ENCODE results near the gene ZNF66.
"Not testable (repeated sequence)": the region's sequence is repeated elsewhere in the genome, so short reads cannot be mapped to it uniquely, and the experiment has no call there.

The ZNF66 gene
- long read RNA-seq, transcript ZNF66-201 (4 exons, 1,745 nt) = major isoform, 6 of 17 reads
- long read RNA-seq, partial matches to known transcripts = 4 of 17 reads
- long read RNA-seq, other reads (novel, unspliced or antisense) = 7 of 17 reads

DNA sequence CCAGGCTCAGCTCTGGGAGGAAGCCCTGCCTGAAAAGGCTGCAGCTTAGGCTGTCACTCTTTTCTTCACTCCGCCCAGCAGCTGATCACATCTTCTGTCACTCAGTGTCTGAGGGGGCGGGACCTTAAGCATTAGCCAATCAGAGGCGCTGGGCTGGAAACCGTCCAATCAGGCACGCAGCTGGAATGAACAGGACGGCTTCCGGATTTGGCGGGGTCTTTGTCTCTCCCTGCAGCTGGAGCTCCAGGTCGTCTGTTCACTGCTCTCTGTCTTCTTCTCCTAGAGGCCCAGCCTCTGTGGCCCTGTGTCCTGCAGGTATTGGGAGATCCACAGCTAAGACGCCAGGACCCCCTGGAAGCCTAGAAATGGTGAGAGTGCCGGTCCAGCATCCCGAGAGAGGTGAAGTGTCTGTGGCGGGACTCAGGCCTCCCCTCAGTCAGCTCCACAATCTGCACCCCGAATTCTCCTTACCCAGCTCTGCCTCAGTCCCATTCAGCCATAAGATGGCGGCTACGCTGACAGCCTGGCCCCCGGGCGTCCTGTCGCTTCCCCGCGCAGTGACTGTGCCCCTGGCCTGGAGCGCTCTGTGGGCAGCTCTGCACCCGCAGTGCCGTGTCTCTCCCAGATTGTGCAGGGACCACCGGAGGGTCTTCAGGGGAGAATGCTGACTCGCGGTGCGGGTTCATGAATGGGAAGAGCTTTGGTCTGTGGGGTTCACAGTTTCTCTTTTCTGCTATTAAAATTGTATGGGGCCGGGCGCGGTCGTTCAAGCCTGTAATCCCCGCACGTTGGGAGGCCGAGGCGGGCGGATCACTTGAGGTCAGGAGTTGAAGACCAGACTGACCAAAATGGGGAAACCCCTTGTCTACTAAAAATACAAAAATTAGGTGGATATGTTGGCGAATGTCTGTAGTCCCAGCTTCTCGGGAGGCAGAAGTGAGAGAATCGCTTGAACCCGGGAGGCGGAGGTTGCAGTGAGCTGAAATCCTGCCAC is at the start of gene ZNF66:
TSS of gene ZNF66 (plus strand) at position 222 of the 994 bp plus-strand sequence. CDS start at position 366, 144 bp downstream.
- peak; percentile 90 to 98 for DNase-seq (ENCODE audit: low read depth in 1 of 2, low spot score in 1 of 2)
- Histone ChIP-seq H3K27me3 (ENCODE audit: insufficient read depth, poor library complexity, severe bottlenecking) (no peaks in the 10 kb centered on the region), H3K27ac (replicated peaks) (peak within 1 kb of the TSS; percentile 85), H3K4me3 (replicated peaks; ENCODE audit: insufficient read depth, low read length) (peak within 1 kb of the TSS; percentile 68)
- TF ChIP-seq SPI1 (IDR thresholded peaks at IDR 0.05; ENCODE audit: borderline replicate concordance, low read depth) (no peak; the same call in 1 of the 2 replicates), POLR2AphosphoS5 (IDR thresholded peaks at IDR 0.05; ENCODE audit: low read depth) (peak; percentile 82)
- TF ChIP-seq, protein P1, sequence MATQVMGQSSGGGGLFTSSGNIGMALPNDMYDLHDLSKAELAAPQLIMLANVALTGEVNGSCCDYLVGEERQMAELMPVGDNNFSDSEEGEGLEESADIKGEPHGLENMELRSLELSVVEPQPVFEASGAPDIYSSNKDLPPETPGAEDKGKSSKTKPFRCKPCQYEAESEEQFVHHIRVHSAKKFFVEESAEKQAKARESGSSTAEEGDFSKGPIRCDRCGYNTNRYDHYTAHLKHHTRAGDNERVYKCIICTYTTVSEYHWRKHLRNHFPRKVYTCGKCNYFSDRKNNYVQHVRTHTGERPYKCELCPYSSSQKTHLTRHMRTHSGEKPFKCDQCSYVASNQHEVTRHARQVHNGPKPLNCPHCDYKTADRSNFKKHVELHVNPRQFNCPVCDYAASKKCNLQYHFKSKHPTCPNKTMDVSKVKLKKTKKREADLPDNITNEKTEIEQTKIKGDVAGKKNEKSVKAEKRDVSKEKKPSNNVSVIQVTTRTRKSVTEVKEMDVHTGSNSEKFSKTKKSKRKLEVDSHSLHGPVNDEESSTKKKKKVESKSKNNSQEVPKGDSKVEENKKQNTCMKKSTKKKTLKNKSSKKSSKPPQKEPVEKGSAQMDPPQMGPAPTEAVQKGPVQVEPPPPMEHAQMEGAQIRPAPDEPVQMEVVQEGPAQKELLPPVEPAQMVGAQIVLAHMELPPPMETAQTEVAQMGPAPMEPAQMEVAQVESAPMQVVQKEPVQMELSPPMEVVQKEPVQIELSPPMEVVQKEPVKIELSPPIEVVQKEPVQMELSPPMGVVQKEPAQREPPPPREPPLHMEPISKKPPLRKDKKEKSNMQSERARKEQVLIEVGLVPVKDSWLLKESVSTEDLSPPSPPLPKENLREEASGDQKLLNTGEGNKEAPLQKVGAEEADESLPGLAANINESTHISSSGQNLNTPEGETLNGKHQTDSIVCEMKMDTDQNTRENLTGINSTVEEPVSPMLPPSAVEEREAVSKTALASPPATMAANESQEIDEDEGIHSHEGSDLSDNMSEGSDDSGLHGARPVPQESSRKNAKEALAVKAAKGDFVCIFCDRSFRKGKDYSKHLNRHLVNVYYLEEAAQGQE (IDR thresholded peaks at IDR 0.05; ENCODE audit: insufficient replicate concordance, low read depth) = no peak

DNA sequence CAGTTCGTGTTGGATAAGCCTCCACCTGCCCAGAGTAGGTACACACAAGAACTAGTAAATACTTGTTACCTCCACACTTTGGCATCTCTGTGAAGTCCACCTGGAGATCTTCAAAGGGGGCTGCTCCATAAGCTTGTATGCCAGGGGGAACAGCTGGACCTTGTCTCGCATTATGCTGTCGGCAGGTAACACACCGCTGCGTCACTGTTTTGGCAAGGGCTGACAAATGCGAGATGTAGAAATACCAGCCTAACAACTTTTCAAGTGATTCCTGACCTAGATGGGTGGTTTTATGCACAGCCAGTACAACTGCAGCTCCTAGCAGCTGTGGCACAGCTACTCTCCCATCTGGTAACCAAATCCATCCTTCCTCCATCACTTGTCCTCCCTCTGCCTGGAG is 25.9 kb upstream of the ZNF66 start:
- not testable (repeated sequence) for H3K27ac ChIP-seq (replicated peaks); H3K27me3 ChIP-seq (ENCODE audit: insufficient read depth, poor library complexity, severe bottlenecking); H3K4me3 ChIP-seq (replicated peaks; ENCODE audit: insufficient read depth, low read length); DNase-seq (ENCODE audit: low read depth in 1 of 2, low spot score in 1 of 2)

DNA sequence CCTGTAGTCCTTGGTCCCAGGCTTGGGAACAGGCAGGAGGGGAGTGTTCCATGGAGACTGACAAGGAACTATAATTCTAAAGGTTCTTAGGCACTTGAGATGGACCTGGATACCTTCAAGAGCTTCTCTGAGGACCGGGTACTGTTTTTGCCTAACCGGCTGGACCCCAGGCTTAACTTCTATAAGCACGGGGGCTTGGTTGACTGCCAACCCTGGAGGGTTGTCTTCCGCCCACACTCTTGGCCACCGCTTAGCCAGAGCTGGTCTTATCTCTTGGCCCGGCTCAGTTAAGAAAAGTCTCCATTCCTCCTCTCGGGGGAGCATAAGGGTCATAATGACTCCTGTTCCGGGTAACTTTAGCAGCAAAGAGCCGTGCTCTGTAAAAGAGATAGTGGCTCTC is 23.8 kb upstream of the ZNF66 start:
- not testable (repeated sequence) for H3K27ac ChIP-seq (replicated peaks); H3K4me3 ChIP-seq (replicated peaks; ENCODE audit: insufficient read depth, low read length); DNase-seq (ENCODE audit: low read depth in 1 of 2, low spot score in 1 of 2); H3K27me3 ChIP-seq (ENCODE audit: insufficient read depth, poor library complexity, severe bottlenecking)

DNA sequence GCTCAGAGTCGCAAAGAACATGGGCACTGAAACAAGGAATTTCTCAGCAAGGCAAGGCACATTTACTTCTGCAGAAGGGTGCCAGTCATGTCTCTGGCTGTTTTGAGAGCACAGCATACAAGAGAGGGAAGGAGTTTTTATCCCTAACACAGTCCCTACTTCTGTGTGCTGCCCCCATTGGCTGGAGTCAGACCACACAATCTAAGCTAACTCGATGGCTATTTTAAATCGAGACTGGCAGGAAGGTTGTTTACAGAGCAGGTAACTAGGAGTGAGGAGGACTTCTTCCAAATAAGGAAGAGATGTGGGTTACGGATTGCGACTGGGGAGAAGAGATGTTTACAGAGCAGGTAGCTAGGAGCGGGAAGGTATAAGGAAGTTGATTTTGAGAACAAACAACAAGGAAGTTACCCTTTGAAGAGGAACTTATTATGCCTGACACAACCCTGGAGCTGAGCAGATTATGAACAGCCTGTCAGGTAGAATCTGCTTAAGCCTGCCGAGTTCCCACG is 6.8 kb upstream of the ZNF66 start:
- DNase-seq (ENCODE audit: low read depth in 1 of 2, low spot score in 1 of 2) = peak in 1 of 2 experiments; percentile 45
- H3K4me3 ChIP-seq (replicated peaks; ENCODE audit: insufficient read depth, low read length); H3K27me3 ChIP-seq (ENCODE audit: insufficient read depth, poor library complexity, severe bottlenecking); H3K27ac ChIP-seq (replicated peaks): not testable (repeated sequence)

DNA sequence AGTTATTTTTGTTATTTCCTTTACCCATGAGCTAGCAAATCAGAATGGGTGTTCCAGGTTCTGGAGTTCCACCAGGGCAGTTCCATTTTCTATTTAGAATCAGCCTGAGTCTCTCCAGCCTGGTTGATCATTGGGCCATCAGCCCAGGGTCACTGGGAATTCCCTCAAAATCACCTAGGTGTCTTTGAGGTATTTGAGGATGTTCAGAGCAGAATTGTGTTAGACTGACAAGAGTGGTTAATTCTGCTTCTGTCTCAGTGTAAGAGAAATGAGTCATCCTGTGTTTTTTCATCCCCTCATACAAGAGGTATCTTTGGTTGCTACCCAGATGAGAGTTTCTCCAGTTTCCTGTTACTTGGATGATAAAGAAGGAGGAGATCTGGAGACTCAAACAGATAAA is 11.7 kb downstream of the ZNF66 start:
- Histone ChIP-seq H3K27me3 (ENCODE audit: insufficient read depth, poor library complexity, severe bottlenecking) (no peaks in the 10 kb centered on the region), H3K27ac (replicated peaks) (no peak overlapping the region), H3K4me3 (replicated peaks; ENCODE audit: insufficient read depth, low read length) (no peak overlapping the region)
- TF ChIP-seq GABPA (IDR thresholded peaks at IDR 0.05; ENCODE audit: low read depth) (no peak), SPI1 (IDR thresholded peaks at IDR 0.05; ENCODE audit: borderline replicate concordance, low read depth) (no peak), POLR2AphosphoS5 (IDR thresholded peaks at IDR 0.05; ENCODE audit: low read depth) (no peak)
- TF ChIP-seq, protein P1 (IDR thresholded peaks at IDR 0.05; ENCODE audit: insufficient replicate concordance, low read depth) = no peak
- TF ChIP-seq, protein P2, sequence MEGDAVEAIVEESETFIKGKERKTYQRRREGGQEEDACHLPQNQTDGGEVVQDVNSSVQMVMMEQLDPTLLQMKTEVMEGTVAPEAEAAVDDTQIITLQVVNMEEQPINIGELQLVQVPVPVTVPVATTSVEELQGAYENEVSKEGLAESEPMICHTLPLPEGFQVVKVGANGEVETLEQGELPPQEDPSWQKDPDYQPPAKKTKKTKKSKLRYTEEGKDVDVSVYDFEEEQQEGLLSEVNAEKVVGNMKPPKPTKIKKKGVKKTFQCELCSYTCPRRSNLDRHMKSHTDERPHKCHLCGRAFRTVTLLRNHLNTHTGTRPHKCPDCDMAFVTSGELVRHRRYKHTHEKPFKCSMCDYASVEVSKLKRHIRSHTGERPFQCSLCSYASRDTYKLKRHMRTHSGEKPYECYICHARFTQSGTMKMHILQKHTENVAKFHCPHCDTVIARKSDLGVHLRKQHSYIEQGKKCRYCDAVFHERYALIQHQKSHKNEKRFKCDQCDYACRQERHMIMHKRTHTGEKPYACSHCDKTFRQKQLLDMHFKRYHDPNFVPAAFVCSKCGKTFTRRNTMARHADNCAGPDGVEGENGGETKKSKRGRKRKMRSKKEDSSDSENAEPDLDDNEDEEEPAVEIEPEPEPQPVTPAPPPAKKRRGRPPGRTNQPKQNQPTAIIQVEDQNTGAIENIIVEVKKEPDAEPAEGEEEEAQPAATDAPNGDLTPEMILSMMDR (IDR thresholded peaks at IDR 0.05; ENCODE audit: insufficient read depth, low read length) = no peak
- no peak for DNase-seq (ENCODE audit: low read depth in 1 of 2, low spot score in 1 of 2)
